MM.1S (cell line): ENCODE data around the gene IFNK.

Source experiments
- DNase-seq: peaks from one replicate; pipeline ENCODE4 v3.0.0-alpha.2; 2015
- H2AFZ ChIP-seq: fragments of 300-600 bp; sonication (generic); 2 replicates; pipeline ENCODE4 v1.6.0; 2016; ENCODE audit warnings: antibody characterized with exemption, low read length
- H3F3A ChIP-seq: fragments of 300-600 bp; sonication (generic); 2 replicates; pipeline ENCODE4 v1.6.1; 2016; ENCODE audit warnings: mild to moderate bottlenecking, antibody characterized with exemption, low read length, moderate library complexity, mixed read lengths; ENCODE audit not compliant: insufficient read depth
- H3K27ac ChIP-seq: fragments of 300-600 bp; sonication (generic); 2 replicates; pipeline ENCODE4 v1.5.1; 2016; ENCODE audit warnings: mild to moderate bottlenecking, low read length
- H3K27me3 ChIP-seq: fragments of 300-600 bp; sonication (generic); replicated peaks from 2 replicates; pipeline ENCODE4 v1.6.0; 2016; ENCODE audit warnings: low read length; ENCODE audit not compliant: insufficient read depth
- H3K36me3 ChIP-seq: fragments of 300-600 bp; sonication (generic); replicated peaks from 2 replicates; pipeline ENCODE4 v1.6.1; 2016; ENCODE audit warnings: mild to moderate bottlenecking, low read length, mixed read lengths; ENCODE audit not compliant: insufficient read depth
- H3K4me1 ChIP-seq: fragments of 300-600 bp; sonication (generic); 2 replicates; pipeline ENCODE4 v1.6.1; 2016; ENCODE audit warnings: low read length, mixed read lengths
- H3K4me2 ChIP-seq: fragments of 300-600 bp; sonication (generic); 2 replicates; pipeline ENCODE4 v1.6.0; 2016; ENCODE audit warnings: low read depth, low read length
- H3K4me3 ChIP-seq: fragments of 300-600 bp; sonication (generic); 2 replicates; pipeline ENCODE4 v1.5.1; 2016; ENCODE audit warnings: low read length, mixed read lengths
- H3K79me2 ChIP-seq: fragments of 300-600 bp; sonication (generic); 2 replicates; pipeline ENCODE4 v1.6.1; 2016; ENCODE audit warnings: mixed run types, low read length, mixed read lengths
- H3K9ac ChIP-seq: fragments of 300-600 bp; sonication (generic); 2 replicates; pipeline ENCODE4 v1.6.1; 2016; ENCODE audit warnings: low read length, mixed read lengths
- H3K9me2 ChIP-seq: fragments of 300-600 bp; sonication (generic); replicated peaks from 2 replicates; pipeline ENCODE4 v1.6.1; 2016; ENCODE audit warnings: mild to moderate bottlenecking, low read length, mixed read lengths; ENCODE audit not compliant: insufficient read depth
- H3K9me3 ChIP-seq: fragments of 300-600 bp; sonication (generic); replicated peaks from 2 replicates; pipeline ENCODE4 v1.6.1; 2016; ENCODE audit warnings: mild to moderate bottlenecking, low read length, mixed read lengths; ENCODE audit not compliant: insufficient read depth
- H4K20me1 ChIP-seq: fragments of 300-600 bp; sonication (generic); 2 replicates; pipeline ENCODE4 v1.6.1; 2016; ENCODE audit warnings: mild to moderate bottlenecking, low read length, moderate library complexity, mixed read lengths; ENCODE audit not compliant: insufficient read depth
- EZH2 ChIP-seq: fragments of 300-600 bp; sonication (generic); optimal IDR thresholded peaks from 2 replicates; pipeline ENCODE3; 2017; ENCODE audit warnings: low read depth, mild to moderate bottlenecking, antibody characterized with exemption, low read length, mixed read lengths
- EZH2phosphoT487 ChIP-seq: fragments of 300-600 bp; sonication (generic); IDR thresholded peaks from 2 replicates; pipeline ENCODE4 v1.6.1; 2018; ENCODE audit warnings: antibody characterized with exemption, low read length
- TF ChIP-seq, protein P1 (sequence below): fragments of 300-600 bp; sonication (generic); IDR thresholded peaks from 2 replicates; pipeline ENCODE4 v1.5.1; 2016; ENCODE audit warnings: antibody characterized with exemption, low read length, mixed read lengths

IFNK gene

DNA sequence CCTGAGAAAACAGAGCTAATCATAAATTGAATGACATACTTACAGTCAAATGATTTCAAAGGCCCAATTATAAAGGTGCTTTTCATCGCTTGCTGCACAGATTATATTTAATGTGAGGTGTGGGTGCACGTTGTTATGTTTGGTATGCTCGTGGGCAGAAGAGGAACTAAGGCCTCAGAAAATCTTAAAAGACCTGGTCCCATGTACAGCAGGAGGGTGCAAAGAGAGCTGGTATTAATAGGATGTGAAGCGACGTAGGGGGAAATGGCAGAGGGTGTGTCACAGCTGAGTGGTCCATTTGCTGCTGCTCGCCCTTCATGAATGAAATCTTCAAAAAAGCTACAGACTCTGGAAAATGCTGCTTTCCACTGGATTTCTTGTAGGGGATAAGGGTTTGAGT, 40.5 kb upstream of the IFNK start:
- no peaks in the 10 kb centered on the region for H3K9me3 ChIP-seq
- no peaks in the 10 kb centered on the region for H3K27me3 ChIP-seq
- H3K4me3 ChIP-seq: no peak overlapping the region
- TF ChIP-seq EZH2 (no peak), EZH2phosphoT487 (no peak)
- TF ChIP-seq, protein P1, sequence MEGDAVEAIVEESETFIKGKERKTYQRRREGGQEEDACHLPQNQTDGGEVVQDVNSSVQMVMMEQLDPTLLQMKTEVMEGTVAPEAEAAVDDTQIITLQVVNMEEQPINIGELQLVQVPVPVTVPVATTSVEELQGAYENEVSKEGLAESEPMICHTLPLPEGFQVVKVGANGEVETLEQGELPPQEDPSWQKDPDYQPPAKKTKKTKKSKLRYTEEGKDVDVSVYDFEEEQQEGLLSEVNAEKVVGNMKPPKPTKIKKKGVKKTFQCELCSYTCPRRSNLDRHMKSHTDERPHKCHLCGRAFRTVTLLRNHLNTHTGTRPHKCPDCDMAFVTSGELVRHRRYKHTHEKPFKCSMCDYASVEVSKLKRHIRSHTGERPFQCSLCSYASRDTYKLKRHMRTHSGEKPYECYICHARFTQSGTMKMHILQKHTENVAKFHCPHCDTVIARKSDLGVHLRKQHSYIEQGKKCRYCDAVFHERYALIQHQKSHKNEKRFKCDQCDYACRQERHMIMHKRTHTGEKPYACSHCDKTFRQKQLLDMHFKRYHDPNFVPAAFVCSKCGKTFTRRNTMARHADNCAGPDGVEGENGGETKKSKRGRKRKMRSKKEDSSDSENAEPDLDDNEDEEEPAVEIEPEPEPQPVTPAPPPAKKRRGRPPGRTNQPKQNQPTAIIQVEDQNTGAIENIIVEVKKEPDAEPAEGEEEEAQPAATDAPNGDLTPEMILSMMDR: no peak
- DNase-seq: no peak
- peaks cover 31% of the 10 kb centered on the region for H3K4me1 ChIP-seq
- no peak overlapping the region for H3K27ac ChIP-seq
- no peaks in the 10 kb centered on the region for H3K79me2 ChIP-seq
- no peaks in the 10 kb centered on the region for H3K36me3 ChIP-seq
- no peaks in the 10 kb centered on the region for H4K20me1 ChIP-seq
- peaks cover 17% of the 10 kb centered on the region for H3F3A ChIP-seq
- no peak overlapping the region for H2AFZ ChIP-seq
- no peak overlapping the region for H3K9ac ChIP-seq
- H3K4me2 ChIP-seq: no peak overlapping the region
- no peaks in the 10 kb centered on the region for H3K9me2 ChIP-seq

DNA sequence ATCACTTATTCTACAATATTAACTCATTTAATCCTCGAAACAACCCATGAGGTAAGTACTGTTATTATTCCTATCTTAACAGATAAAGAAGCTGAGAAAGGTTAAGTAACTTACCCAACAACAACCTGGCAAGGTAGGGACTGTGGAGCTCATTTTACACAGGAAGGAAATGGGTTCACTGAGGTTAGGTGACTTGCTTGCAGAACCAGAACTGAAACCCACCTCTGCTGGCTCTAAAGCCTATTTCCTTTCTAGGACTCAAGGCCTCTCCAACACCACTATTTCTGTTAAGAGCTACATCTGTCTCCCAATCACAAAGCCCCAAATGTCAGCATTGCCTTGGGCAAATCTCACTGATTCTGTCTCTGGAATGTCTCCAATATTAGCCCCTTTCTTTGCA, 38.9 kb upstream of the IFNK start:
- Histone ChIP-seq H3K27ac (peak overlapping the region; percentile 62; the same call in 1 of the 2 replicates), H3K9ac (no peak overlapping the region), H4K20me1 (no peaks in the 10 kb centered on the region), H3K9me2 (no peaks in the 10 kb centered on the region), H3K79me2 (no peaks in the 10 kb centered on the region), H3F3A (peaks cover 26% of the 10 kb centered on the region), H3K4me2 (peak overlapping the region; percentile 52), H3K4me3 (no peak overlapping the region), H3K9me3 (no peaks in the 10 kb centered on the region), H3K27me3 (no peaks in the 10 kb centered on the region), H3K36me3 (no peaks in the 10 kb centered on the region), H2AFZ (no peak overlapping the region), H3K4me1 (peaks cover 37% of the 10 kb centered on the region)
- DNase-seq: peak; percentile 84
- TF ChIP-seq EZH2phosphoT487: no peak
- TF ChIP-seq, protein P1: no peak
- no peak for TF ChIP-seq EZH2

DNA sequence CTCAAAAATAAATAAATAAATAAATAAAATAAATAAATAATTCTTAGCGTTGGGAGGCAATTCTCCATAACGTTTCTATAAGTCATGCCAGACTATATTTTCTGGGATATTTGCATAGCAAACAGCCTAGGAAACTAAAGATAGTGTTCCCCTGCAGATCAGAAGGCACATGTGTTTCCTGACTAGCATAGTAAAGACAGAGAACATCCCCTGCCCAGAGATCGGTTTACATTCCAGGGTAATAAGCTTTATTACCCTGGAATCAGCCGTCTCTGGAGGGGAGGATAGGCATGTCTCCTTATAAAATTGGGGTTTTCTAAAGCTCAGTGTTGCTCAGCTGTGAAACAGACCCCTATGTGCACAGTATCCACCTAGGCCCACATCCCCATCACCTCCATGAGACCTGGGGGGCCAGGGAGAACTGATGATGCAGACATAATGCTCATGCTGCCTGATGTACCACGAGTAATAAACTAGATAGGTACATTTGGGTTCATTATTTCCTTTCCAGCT, 36.9 kb upstream of the IFNK start:
- Histone ChIP-seq H3K4me3 (no peak overlapping the region), H3K4me1 (peaks cover 41% of the 10 kb centered on the region), H3F3A (peaks cover 26% of the 10 kb centered on the region), H3K79me2 (no peaks in the 10 kb centered on the region), H4K20me1 (no peaks in the 10 kb centered on the region), H3K36me3 (no peaks in the 10 kb centered on the region), H2AFZ (no peak overlapping the region), H3K27me3 (no peaks in the 10 kb centered on the region), H3K27ac (no peak overlapping the region), H3K9ac (no peak overlapping the region), H3K9me3 (no peaks in the 10 kb centered on the region), H3K9me2 (no peaks in the 10 kb centered on the region), H3K4me2 (no peak overlapping the region)
- no peak for TF ChIP-seq EZH2phosphoT487
- TF ChIP-seq, protein P1: no peak
- no peak for TF ChIP-seq EZH2
- DNase-seq: no peak
